HG02885 (cell line): Measurements from ENCODE around the gene GJC1.

ENCODE experiments used
- ATAC-seq: cut with Tn5 transposase; IDR thresholded peaks from one replicate; pipeline ENCODE4 v1.9.1; 2021; ENCODE audit warnings: mild to moderate bottlenecking; ENCODE audit not compliant: unreplicated experiment, poor library complexity

The GJC1 gene

DNA sequence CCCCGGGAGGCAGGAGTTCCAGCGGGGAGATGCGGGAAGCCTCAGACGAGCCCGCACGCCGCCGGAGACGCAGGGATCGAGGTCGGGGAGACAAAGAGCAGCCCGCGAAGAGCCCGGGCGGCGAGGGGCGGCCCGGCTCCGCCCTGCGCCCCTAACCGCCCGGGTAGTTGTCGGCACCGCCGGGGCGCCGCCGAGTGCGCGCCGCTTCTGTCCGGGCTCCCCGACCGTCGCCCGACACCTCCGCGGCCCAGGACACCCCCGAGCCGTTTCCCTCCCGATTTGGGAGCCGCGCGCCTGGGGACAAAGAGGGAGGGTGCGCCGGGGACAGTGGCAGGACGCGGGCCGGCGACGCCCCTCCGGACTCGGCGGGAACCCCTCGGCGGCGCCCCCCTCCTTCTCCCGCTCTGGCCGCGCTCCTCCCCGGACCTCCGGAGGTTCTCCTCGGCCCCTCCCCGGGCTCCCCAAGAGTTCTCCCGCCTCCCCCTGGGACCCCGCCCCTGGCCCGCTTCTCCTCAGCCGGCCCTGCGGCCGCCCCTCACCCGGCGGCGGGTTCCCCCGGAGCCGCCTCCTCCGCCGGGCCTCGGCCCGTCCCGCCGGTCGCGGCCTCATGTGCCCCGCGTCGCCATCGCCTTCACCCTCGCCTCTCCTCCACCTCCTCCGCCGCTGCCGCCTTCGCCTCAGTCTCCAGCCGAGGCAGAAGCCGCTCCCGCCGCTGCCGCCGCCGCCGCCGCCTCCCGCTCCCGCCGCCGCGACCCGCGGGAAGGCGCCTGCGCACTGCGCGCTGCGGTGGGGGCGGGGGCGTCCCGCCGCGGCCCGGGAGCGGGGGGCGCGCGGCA lies at the start of gene GJC1:
Gene GJC1, minus strand, starts transcription at position 765 of the 836 bp plus-strand sequence. CDS start 24,470 bp downstream, outside the sequence.
- ATAC-seq = no peak

DNA sequence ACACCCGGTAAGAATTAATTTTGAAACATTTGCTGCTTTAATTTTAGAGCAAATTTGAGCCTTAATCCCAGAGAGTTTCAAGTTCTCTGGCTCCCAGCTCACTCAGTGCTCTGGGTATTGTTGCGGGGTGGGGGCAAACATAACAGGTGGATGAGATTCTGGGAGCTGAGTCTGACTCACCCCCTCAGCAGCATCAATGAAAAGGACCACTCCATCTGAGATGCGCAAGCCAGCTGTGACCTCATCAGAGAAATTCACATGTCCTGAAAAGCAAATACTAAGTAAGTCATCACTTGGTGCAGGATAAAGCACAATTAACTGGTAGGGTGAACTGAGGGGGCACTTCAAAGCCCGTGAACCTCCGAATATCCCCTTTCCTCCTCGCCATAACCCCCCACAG lies 49.3 kb upstream of the GJC1 start:
- no peak for ATAC-seq

DNA sequence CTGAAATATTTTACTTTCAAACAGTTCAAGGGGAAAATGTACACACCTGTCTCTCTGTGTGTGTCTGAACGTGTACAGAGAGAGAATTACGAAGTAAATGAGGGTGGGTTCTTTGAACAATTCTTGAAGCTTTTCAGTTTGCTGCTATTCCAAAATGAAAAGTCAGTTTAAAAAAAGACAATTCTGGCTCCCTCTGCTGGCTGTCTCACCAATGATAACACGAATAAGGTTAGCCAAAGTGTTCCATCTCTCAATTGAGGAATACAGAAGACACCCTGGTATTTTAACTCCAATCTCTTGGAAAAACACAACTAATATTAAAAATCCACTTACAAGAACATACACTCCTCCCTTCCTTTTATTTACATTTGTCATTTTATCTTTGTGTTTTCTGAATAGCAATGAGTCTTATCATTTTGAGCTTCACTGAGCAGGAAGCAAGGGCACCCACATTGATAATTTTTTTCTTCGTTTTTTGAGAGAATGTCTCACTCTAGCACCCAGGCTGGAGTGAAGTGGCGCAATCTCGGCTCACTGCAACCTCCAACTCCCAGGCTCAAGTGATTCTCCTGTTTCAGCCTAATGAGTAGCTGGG lies 48.6 kb upstream of the GJC1 start:
- ATAC-seq = no peak

DNA sequence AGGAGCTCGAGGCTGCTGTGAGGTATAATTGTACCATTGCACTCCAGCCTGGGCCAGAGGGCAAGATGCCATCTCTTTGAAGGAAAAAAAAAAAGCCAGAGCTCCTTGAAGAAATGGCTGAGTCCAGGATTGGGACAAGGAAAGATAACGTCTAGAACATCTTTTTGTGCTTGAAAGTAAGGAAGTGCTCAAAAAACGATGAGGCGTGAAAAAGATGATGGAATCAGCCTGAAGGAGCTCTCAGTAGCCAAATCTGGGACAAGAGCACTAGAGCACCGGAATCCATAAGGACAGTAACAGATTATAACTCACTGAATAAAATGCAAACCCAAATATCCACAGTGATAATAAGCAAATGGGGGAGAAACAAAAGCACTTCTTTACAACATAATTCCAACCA lies 47.0 kb upstream of the GJC1 start:
- ATAC-seq = no peak

DNA sequence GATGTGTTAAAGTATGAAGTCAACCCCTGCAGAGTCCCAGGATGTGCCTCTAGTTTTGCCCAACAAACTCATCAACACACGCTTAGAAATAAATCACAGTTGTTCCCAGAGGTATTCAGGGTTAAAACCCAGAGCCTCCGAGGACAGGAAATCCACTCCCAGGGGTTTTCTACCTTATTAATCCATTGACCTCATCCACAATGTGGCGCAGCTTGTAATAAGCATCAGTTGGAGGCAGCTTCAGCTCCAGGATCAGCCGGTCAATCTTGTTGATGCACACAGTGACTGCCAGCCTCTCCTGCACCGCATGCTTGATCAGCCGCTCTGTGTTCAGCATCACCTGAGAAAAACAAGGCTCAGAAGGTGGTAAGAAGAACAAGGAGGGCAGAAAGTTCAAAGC lies 45.7 kb upstream of the GJC1 start:
- no peak for ATAC-seq

DNA sequence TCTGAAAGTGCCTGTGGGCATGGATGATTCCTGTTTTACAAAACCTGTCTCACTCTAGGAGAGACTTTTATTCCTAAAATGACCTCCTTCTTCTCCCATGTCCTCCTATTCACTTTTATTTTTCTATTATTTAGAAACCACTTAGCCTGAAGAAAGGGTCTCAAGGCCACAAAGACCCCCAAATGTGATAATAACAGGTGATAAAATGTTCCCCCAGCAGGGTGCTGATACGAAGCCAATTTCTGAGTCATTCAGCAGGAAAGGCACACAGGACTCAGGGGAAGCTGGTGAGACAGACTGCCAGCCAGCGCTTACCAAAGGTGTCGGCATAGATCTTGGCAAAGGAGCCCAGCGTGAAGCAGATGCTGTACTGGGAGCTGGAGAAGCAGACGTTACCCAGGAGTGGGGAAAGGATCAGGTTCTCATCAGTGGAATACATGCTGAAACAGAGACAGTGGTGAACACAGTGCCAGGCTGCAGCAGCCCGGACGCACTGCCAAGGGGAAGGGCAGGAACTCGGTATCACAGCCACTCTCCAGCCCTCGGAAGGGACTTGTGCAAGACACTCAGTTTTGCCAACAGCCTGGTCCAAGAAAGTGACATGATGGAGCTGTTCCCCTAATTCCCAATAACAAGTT lies 42.2 kb upstream of the GJC1 start:
- no peak for ATAC-seq

DNA sequence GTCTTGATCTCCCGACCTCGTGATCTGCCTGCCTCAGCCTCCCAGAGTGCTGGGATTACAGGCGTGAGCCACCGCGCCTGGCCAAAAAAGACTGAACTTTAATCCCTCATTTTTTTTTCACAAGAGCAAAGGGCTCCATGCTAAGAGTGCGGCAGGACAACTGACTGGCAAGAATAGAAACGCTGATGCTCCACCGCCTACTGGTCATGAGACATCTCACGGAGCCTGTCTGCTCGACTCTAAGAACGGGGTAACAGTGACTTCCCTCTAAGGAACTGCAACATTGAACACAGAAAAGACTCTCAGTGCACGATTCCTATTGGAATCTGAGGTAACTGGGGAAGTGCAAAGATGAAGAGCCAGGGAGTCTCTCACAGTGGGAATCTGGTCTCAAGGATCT lies 41.5 kb upstream of the GJC1 start:
- no peak for ATAC-seq

DNA sequence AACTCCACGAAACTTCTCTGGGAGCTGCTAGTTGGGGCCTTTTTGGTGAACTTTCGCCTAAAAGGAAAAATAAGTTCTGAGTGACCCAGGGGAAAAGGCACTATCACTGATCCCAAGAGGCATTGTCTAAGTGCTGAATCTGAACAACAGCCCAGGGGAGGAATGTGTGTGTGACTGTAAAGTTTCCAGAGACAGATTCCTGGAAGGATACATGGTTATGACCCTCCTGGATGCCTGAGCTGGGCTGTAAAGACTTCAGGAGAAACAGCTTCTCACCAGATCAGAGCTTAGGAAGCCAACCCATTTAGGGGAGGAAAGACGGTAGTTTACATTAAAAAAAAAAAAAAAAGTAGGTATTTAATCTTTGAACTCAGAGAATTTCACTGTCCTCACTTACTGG lies 37.8 kb upstream of the GJC1 start:
- no peak for ATAC-seq

DNA sequence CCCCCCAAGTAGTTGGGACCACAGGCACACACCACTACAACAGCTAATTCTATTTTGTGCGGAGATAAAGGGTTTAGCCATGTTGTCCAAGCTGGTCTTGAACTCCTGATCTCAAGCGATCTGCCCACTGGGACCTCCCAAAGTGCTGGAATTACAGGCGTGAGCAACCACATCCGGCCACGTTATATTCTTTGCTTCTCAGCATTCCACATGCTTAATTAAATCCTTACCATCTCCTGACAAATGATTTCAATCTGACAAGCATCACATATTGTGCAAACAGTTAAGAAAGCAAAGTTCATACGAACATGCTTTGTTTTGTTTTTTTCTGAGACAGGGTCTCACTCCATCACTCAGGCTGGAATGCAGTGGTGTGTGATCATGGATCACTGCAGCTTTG lies 35.8 kb upstream of the GJC1 start:
- ATAC-seq = no peak

DNA sequence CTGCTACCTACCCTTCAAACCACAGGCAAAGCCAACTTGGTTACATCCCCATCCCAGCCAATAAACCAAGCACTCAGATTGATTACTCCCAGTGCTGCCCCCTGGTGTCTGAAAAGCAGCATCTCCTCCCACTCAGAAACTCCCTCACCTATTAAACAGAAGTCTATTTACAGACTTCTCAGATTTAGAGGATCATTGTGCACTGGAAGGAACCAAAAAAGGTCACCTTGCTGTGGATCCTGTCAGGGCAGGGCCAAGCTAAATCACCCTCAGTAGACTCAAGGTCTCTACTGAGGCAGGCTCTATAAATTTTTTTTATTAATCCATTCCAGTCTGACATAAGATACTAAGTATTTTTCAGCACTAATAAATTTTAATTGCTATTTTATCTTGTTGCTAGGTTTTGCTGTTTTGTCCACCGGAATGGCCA lies 35.2 kb upstream of the GJC1 start:
- no peak for ATAC-seq

DNA sequence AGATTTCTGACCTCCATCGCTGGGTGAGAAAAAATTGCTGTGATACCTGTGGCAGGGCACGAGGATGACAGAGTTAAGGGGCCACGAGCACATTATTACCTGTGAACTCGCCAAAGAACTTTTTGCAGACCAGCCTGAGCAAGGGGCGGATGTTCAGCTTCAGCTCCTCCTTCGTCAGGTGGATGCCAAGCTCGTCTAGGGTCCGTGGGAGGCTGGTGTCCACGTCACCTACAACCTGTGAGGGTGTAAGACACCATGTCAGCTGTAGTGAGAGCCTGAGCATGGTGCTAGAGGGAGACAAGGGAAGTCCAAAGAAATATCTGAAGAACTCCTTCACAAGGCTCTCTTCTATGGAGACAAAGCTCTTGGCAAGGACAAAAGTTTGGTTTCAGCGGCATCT lies 34.7 kb upstream of the GJC1 start:
- no peak for ATAC-seq

DNA sequence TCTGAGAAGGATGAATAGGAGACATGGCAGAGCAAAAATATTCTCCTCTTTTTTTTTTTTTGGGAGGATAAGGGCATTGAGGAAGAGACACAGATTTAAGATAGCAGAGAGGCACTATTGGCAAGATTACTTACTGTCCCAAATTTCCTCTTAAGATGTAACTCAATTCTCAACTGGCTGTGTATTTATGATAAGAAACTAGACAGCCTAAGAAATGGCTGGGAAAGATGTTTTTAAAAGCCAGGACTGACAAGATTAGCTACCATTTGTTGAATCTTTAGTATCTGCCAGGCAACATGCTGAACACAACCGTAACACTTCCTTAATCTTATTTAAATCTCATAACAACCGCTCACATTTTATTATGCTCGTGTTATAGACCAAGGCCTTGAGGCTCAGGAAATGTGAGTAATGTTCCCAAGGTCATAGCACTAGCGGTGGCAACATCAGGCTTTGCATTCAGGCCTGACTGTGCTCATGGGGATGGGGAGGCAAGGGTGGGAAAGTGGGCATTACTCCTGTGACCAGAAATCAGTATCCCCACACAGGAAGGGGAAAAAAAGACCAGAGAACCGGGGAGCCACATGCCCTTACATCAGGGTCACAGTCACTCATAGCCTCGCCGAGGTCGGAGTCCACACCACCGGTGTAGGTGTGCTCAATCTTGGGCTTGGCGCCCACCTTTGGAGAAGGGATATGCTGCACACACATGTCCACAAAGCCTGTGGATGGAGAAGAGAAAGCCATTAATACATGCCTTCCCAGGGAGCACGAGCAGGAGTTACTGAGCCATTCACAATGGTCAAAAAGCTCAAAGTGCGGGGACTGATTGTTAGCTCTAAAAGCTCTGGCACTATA lies 33.2 kb upstream of the GJC1 start:
- no peak for ATAC-seq

DNA sequence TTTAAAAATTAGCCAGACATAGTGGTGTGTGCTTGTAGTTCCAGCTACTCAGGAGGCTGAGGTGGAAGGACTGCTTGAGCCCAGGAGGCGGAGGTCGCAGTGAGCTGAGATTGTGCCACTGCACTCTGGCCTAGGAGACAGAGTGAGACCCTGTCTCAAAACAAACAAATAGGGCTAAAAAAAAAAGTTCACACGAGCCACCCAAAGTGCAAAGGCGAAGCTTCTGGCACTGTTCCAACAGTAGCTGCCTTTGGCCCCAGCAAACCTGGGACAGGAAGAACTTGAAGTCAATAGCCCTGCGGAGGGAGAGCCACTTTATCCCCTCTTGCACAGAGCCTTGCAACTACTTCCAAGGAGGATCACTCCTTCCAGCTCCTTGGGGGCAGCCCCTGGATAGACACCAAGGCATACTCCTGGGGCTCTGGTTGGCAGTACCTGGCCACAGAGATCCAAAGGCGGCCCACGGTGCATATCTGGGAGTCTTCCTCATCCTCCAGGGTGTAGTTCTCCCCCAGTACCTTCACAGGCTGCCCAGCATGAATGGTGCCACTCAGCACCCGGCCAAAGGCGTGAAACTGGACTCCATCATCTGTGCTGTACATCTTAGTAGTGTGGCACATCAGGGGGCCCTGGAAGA lies 32.3 kb upstream of the GJC1 start:
- no peak for ATAC-seq

DNA sequence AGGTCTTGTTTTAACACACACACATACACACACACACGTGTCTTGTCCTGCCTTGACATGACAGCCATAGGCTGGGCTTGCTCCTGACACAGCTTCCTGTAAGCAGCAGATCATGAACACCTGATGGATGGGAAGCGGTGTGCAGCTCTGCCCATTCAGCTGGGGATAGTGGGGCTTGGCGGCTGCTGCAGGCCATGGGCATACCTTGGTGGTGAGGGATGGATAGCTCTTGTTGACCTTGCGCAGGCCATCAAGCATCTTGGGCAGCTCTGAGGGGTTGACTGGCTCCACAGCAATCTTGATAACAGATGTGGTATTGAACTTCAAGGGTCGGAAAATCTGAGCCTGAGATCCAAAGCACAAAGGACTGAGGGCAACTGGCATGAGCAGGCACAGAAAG lies 29.6 kb upstream of the GJC1 start:
- no peak for ATAC-seq

DNA sequence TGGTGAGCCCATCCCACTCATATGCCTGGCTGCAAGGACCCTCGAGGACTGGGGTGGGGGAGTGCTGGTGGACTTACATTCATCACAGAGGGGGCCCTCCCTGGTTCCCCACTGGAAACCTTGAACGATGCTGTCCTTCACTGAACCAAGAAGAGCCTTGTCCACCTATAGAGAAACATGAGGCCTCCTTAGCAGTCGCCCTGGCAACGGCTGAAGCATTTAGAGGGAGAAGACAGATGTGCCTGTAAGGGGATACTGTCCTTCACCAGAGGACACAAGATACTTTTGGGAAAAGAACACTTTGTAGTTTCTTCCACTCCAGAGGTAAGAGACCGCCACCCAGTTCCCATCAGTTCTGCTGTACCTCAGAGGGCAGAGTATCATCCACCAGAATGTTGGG lies 24.1 kb upstream of the GJC1 start:
- ATAC-seq = no peak

DNA sequence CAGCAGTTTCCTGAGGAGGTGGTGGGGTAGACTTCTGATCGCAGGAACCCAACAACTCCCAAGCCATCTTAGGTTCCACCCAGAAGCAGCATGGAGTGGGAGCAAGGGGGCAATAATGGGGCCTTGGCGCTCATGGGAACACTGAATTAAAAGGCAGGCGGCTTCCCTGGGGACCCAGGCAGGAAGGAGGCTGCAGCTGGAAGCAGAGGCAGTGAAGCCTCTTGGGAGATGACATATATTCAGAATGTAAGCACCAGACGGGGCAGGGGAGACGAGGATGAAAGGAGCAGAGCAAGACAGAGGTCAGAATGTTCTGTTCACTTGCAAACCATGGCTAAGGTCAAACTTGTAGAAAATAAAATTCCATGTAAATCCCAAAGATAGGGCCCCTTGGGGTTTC lies 20.5 kb upstream of the GJC1 start:
- no peak for ATAC-seq

DNA sequence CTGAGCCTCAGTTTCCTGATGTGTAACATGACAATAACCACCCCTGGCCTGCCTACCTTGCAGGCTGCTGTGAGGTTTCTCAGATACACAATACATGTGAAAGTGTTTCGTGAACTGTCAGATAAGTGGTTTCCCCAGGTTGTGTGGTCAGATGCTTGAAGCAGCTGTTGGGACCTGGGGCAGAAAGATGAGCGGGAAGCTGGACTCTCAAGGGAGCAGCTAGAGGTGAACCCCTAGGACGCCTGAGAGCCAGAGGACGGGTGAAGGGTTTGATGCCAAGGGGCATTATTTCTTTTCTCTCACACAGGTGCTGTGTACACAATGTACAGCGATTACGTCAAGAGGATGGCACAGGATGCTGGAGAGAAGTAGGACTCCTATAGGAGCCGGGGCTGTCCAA lies 19.9 kb upstream of the GJC1 start:
- no peak for ATAC-seq

DNA sequence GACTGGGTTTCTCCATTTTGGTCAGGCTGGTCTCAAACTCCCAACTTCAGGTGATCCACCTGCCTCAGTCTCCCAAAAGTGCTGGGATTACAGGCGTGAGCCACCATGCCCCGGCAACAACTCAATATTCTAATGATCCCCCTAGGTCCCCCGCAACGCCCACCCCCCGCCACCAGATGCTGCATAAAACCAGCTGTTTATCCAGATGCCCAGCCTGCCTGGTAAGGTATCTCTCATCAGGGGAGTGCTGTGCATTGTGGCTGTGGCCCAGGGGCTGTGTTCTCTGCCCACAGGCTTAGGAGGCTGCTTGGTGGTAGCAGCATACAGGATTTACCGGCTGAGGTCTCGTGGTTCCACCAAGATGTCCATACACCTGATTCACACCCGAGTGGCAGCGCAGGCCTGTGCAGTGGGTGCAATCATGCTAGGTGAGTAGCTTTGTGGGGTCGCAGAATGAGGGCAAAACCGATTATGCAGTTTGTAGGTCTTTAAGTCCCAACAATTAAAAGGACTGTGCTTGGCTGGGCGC lies 18.9 kb upstream of the GJC1 start:
- ATAC-seq = no peak

DNA sequence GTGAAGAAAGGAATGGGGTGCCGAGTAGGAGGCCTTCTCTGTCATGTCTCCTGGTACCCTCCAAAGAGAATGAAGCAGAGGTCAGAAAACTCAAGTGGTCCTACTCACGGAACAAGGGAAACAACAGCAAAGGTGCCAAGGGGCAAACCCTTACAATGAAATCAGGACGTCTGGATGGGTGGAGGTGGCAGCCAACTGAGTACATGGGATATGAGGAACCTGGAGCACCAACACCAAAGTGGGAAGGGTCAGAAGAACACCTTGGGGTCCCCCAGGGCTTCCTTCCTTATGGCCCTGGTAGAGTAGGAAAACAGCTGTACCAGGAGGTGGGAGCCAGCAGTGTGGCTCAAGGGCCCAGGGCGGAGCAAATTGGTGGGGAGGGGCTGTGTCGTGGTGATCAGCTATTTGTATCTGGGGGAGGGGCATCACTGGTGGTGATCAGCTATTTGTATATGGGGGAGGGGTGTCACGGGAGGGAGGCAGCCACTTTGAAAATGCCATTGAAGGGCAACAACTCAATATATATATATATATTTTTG lies 18.2 kb upstream of the GJC1 start:
- no peak for ATAC-seq

DNA sequence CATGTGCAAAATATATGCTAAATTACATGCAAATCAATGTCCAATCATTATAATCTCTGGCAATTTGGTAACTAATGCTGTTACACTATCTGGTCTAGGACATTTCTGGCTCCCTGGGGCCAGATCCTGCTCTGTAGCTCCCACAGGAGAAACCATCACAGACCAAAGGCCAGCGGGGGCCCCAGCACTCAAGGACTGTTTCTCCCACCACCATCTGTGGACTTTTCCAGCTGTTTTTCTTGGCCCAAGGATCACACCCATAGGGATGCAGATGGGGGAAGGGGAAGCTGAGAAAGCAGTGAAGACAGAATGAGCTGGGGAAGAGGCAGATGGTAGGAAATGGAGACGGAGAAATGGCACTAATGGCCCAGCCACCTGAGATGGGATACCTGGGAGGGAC lies 17.5 kb upstream of the GJC1 start, which contains the start of gene HIGD1B:
Gene HIGD1B, plus strand, starts transcription at position 298 of the 400 bp plus-strand sequence. CDS start 270 bp downstream, outside the sequence.
- ATAC-seq = no peak
